Tibial artery (tissue), 4 donors: Measurements from ENCODE around the gene PDE4A.

Source experiments
- DNase-seq, 2 donors: peaks; one replicate each; pipeline ENCODE4 v3.0.0-alpha.2; 2019
- H3K27ac ChIP-seq, 2 donors: fragments of 200-600 bp; sonication (generic) in 1 of 2; 1 replicate in 1 of 2; 2 replicates in 1 of 2; pipeline ENCODE4 v1.5.1; 2018 to 2019; ENCODE audit warnings: mild to moderate bottlenecking in 1 of 2
- H3K27me3 ChIP-seq, 2 donors: fragments of 200-600 bp; sonication (generic) in 1 of 2; one replicate each; pipeline versions ENCODE4 v1.5.1 to v1.6.0; 2016 to 2019
- H3K36me3 ChIP-seq, 3 donors: fragments of 200-600 bp; sonication (generic) in 2 of 3; one replicate each; pipeline ENCODE4 v1.5.1; 2016 to 2019; ENCODE audit warnings: mild to moderate bottlenecking in 2 of 3
- H3K4me1 ChIP-seq, 4 donors: fragments of 200-600 bp; sonication (generic) in 2 of 4; 1 replicate in 3 of 4; 2 replicates in 1 of 4; pipeline ENCODE4 v1.5.1; 2016 to 2019
- H3K4me3 ChIP-seq, 2 donors: fragments of 200-600 bp; sonication (generic) in 1 of 2; 1 replicate in 1 of 2; 2 replicates in 1 of 2; pipeline ENCODE4 v1.5.1; 2018 to 2019; ENCODE audit warnings: mild to moderate bottlenecking in 2 of 2
- H3K9me3 ChIP-seq, 3 donors: fragments of 200-600 bp; sonication (generic) in 1 of 3; one replicate each; pipeline ENCODE4 v1.5.1; 2016 to 2019
- intact Hi-C: fragments of 100-400 bp; cut with DNase I; formaldehyde crosslinking; loops from one replicate; pipeline ENCODE4 v1.15.0; 2023; ENCODE audit warnings: low total_unique reads
- TF ChIP-seq, protein P1 (sequence below), 2 experiments: fragments of 200-600 bp in 1 of 2; fragments of 450-650 bp in 1 of 2; IDR thresholded peaks; one replicate each; pipeline ENCODE4 v1.5.1; 2017 to 2019; ENCODE audit warnings: antibody characterized with exemption in 2 of 2, mild to moderate bottlenecking in 1 of 2, moderate library complexity in 1 of 2

The PDE4A gene

GRCh38 chr19:10432736-10433130 is 12.4 kb downstream of the PDE4A start:
- no peak for DNase-seq
- Histone ChIP-seq H3K36me3 (no peaks in the 10 kb centered on the region), H3K27me3 (peaks cover 0 to 19% of the 10 kb centered on the region in 2 donors), H3K9me3 (no peaks in the 10 kb centered on the region), H3K4me3 (peak overlapping the region; percentile 59 to 62), H3K4me1 (peaks cover 0 to 25% (median 20%) of the 10 kb centered on the region in 4 donors), H3K27ac (peak overlapping the region; percentile 27)
- intact Hi-C loops = no loop called here
- TF ChIP-seq, protein P1, sequence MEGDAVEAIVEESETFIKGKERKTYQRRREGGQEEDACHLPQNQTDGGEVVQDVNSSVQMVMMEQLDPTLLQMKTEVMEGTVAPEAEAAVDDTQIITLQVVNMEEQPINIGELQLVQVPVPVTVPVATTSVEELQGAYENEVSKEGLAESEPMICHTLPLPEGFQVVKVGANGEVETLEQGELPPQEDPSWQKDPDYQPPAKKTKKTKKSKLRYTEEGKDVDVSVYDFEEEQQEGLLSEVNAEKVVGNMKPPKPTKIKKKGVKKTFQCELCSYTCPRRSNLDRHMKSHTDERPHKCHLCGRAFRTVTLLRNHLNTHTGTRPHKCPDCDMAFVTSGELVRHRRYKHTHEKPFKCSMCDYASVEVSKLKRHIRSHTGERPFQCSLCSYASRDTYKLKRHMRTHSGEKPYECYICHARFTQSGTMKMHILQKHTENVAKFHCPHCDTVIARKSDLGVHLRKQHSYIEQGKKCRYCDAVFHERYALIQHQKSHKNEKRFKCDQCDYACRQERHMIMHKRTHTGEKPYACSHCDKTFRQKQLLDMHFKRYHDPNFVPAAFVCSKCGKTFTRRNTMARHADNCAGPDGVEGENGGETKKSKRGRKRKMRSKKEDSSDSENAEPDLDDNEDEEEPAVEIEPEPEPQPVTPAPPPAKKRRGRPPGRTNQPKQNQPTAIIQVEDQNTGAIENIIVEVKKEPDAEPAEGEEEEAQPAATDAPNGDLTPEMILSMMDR (IDR thresholded peaks at IDR 0.05) = no peak

DNA sequence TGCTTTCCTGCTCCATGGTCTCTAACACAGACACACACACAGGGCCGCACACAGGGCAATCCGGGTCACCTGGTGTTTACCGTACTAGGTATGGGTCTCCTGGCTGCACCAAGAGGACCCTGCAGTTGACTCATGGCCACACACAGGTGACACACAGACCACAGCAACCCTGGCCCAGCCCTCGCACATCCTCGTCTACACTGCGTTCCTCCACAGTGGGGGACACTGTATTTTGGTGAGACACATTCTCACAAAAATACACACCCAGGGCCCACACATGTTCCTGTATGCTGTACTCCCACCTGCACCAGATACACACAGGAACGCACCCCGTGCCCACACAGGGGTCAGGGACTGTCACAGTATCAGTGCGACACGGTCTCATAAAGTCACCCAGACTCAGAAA is 12.8 kb downstream of the PDE4A start:
- no peak overlapping the region for H3K27ac ChIP-seq
- H3K4me3 ChIP-seq = no peak overlapping the region
- H3K9me3 ChIP-seq = no peaks in the 10 kb centered on the region
- intact Hi-C loops = no loop called here
- TF ChIP-seq, protein P1 (IDR thresholded peaks at IDR 0.05) = no peak
- DNase-seq = no peak
- no peaks in the 10 kb centered on the region for H3K36me3 ChIP-seq
- H3K27me3 ChIP-seq = peaks cover 0 to 19% of the 10 kb centered on the region in 2 donors
- H3K4me1 ChIP-seq = peaks cover 0 to 25% (median 20%) of the 10 kb centered on the region in 4 donors

DNA sequence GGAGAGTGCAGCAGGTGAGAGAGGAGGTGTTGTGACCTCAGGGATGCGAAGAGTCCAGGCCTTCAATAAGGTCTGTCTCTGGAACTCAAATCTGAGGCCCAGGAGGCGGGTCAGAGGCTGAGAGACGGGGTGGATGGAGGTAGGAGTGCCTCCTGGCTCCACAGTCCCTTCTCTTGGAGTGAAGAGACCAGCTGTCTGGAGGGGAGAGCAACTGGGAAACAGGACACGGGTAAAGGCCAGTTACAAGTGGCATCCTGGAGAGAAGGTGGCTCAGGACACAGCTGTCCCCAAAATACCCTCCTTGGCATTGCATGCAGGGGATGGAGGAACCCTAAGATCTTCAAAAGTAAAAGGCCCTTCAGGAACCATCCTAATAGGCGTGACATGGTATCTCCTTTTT is 19.2 kb downstream of the PDE4A start:
- Histone ChIP-seq H3K4me3 (no peak overlapping the region), H3K36me3 (no peaks in the 10 kb centered on the region), H3K27me3 (no peaks in the 10 kb centered on the region), H3K4me1 (no peaks in the 10 kb centered on the region), H3K9me3 (no peaks in the 10 kb centered on the region), H3K27ac (no peak overlapping the region)
- TF ChIP-seq, protein P1 (IDR thresholded peaks at IDR 0.05) = no peak
- intact Hi-C loops = no loop called here
- DNase-seq = no peak

GRCh38 chr19:10442698-10443097 is 22.4 kb downstream of the PDE4A start:
- TF ChIP-seq, protein P1 (IDR thresholded peaks at IDR 0.05) = no peak
- no peaks in the 10 kb centered on the region for H3K27me3 ChIP-seq
- H3K4me1 ChIP-seq = no peaks in the 10 kb centered on the region
- H3K27ac ChIP-seq = no peak overlapping the region
- no peaks in the 10 kb centered on the region for H3K9me3 ChIP-seq
- peaks cover 0 to 4% (median 0%) of the 10 kb centered on the region in 3 donors for H3K36me3 ChIP-seq
- H3K4me3 ChIP-seq = no peak overlapping the region
- no peak for DNase-seq
- intact Hi-C loops = no loop called here

- TF ChIP-seq, protein P1 (IDR thresholded peaks at IDR 0.05) = no peak
- Histone ChIP-seq H3K4me1 (no peaks in the 10 kb centered on the region), H3K9me3 (no peaks in the 10 kb centered on the region), H3K27ac (no peak overlapping the region), H3K4me3 (no peak overlapping the region), H3K36me3 (peaks cover 0 to 22% (median 18%) of the 10 kb centered on the region in 3 donors), H3K27me3 (no peaks in the 10 kb centered on the region)
- no peak for DNase-seq
- intact Hi-C loops = no loop called here
Observed at GRCh38 chr19:10449037-10449436, 28.7 kb downstream of the PDE4A start.
